GM18511 (cell line): ENCODE data around the gene ZNF793.

ENCODE experiments used
- ATAC-seq: cut with Tn5 transposase; IDR thresholded peaks from one replicate; pipeline ENCODE4 v1.9.1; 2021; ENCODE audit warnings: mild to moderate bottlenecking, moderate library complexity; ENCODE audit not compliant: unreplicated experiment

Gene ZNF793

DNA sequence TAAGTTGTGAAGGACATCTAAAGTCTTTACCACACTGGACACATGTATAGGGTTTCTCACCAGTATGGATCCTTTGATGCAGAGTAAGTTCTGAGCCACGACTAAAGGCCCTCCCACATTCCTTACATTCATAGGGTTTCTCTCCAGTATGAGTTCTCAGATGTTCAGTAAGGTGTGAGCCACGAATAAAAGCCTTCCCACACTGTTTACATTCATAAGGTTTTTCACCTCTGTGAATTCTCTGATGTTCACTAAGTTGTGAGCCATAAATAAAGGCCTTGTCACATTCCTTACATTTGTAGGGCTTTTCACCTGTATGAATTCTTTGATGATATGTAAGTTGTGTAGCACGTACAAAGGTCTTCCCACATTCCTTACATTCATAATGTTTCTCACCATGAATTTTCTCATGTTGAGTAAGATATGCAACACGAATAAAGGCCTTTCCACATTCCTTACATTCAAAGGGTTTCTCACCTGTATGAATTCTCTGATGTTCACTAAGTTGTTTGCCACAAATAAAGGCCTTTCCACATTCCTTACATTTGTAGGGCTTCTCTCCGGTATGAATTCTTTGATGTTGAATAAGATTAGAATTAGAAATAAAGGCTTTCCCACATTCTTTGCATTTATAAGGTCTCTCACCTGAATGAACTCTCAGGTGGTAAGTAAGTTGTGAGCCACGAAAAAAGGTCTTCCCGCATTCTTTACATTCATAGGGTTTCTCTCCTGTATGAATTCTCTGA is 58.1 kb downstream of the ZNF793 start:
- no peak for ATAC-seq

DNA sequence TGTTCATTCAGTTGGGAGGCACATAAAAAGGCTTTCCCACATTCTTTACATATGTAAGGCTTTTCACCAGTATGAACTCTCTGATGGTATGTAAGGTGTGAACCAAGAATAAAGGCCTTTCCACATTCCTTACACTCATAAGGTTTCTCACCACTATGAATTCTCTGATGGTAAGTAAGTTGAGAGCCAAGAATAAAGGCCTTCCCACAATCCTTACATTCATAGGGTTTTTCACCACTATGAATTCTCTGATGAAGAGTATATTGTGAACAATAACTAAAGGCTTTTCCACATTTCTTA is 58.6 kb downstream of the ZNF793 start:
- ATAC-seq = no peak

DNA sequence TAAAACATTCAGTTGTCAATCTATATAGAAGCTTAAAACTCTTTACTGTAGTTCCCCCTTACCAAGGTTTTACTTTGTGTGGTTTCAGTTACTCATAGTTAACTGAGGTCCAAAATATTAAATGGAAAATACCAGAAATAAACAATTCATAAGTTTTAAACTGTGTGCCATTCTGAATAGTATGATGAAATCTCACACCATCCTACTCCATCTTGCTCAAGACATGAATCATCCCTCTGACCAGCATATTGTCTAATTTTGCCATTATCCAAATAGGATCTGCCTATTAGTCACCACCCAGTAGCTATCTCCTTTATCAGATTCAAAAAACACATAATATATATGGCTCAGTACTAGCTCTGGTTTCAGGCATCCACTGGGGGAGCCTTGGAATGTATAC is 65.5 kb downstream of the ZNF793 start:
- no peak for ATAC-seq

DNA sequence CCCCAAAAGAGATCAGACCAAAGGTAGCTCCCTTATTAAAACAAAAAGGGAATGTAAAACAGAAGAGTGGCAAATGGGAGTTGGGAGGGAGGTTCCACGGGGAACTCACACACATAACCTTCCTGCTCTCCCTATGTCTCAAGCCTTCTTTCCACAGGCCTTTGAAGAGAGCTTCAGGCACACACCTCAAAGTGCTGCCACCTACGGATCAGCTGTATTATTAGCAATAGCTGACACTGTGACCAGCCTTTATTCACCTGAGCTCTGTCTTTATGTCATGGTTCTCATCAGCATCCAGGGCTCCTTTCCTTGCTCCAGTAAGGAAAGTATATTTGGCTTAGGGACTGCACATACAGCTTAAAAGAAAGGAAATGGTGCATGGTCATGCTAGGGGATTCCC is 76.6 kb downstream of the ZNF793 start:
- no peak for ATAC-seq
